Measurements from ENCODE around the gene AGFG2.

DNA sequence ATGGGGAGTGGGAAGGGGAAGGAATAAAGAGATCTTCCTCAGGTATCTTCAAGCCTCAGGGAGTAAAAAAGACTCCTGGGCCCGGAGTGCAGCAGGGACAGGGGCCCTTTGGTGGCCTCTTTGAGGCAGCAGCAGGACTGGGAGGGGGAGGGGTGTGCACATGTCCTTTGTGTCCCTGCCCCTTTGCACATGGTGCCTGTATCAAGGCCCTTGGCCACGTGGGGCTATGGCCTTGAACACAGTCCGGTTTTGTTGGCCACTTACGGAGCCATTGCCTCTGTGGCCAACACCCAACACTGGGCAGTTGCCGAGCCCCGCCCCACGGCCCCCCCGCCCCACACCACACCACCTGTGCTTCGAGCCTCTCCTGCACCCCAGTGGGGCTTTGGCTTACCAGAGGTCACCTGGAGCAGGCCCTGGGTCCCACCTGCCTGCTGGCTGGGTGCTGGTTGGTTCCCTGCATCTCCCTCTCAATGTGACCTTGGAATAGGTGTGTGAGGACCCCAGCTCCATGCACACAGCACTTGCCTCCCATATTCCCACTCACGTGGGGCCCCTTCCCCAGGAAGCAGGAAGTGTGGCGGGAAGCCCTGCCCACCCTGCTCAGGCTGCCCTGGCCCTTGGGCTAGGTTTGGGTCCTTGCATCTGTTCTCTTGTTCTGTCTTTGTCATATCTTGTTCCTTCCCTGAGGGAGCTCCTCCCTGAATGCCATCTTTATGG, 29.3 kb downstream of the AGFG2 start:
- TF ChIP-seq, protein P1, sequence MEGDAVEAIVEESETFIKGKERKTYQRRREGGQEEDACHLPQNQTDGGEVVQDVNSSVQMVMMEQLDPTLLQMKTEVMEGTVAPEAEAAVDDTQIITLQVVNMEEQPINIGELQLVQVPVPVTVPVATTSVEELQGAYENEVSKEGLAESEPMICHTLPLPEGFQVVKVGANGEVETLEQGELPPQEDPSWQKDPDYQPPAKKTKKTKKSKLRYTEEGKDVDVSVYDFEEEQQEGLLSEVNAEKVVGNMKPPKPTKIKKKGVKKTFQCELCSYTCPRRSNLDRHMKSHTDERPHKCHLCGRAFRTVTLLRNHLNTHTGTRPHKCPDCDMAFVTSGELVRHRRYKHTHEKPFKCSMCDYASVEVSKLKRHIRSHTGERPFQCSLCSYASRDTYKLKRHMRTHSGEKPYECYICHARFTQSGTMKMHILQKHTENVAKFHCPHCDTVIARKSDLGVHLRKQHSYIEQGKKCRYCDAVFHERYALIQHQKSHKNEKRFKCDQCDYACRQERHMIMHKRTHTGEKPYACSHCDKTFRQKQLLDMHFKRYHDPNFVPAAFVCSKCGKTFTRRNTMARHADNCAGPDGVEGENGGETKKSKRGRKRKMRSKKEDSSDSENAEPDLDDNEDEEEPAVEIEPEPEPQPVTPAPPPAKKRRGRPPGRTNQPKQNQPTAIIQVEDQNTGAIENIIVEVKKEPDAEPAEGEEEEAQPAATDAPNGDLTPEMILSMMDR (IDR thresholded peaks at IDR 0.05), result no peak
- TF ChIP-seq POLR2A (IDR thresholded peaks at IDR 0.05), result no peak
